IPS DF 6.9 (cell line): Measurements from ENCODE around the gene LCN2.
A peak's percentile ranks its signal among the peaks of the same experiment; 100 is the strongest.

Experiments
- DNase-seq: peaks from one replicate; pipeline ENCODE4 v3.0.0-alpha.2; 2013; ENCODE audit warnings: low read depth, low spot score
- H3K27ac ChIP-seq: one replicate; pipeline ENCODE4 v1.5.1; 2013; ENCODE audit warnings: low read length, control low read depth
- H3K27me3 ChIP-seq: 2 replicates; pipeline ENCODE4 v1.6.1; 2013; ENCODE audit warnings: mild to moderate bottlenecking, low read length; ENCODE audit not compliant: control insufficient read depth, insufficient read depth
- H3K36me3 ChIP-seq: 2 replicates; pipeline ENCODE4 v1.6.1; 2013; ENCODE audit warnings: low read length; ENCODE audit not compliant: control insufficient read depth, insufficient read depth
- H3K4me1 ChIP-seq: 2 replicates; pipeline ENCODE4 v1.6.1; 2013; ENCODE audit warnings: low read length; ENCODE audit not compliant: control insufficient read depth, insufficient read depth
- H3K4me3 ChIP-seq: 2 replicates; pipeline ENCODE4 v1.5.1; 2013; ENCODE audit warnings: mild to moderate bottlenecking, low read length
- H3K9me3 ChIP-seq: 2 replicates; pipeline ENCODE4 v1.6.1; 2013; ENCODE audit warnings: low read length, inconsistent platforms; ENCODE audit not compliant: control insufficient read depth, insufficient read depth
- whole genome bisulfite sequencing: extraction: QIAGEN DNeasy Blood & Tissue Kit; methylation state at CpG from one replicate; pipeline ENCODE4 v1.1.7; 2013; ENCODE audit warnings: mixed read lengths, missing lambda C conversion rate; ENCODE audit not compliant: insufficient read length, insufficient coverage; 5-methylcytosine and 5-hydroxymethylcytosine counted together

Gene LCN2

DNA sequence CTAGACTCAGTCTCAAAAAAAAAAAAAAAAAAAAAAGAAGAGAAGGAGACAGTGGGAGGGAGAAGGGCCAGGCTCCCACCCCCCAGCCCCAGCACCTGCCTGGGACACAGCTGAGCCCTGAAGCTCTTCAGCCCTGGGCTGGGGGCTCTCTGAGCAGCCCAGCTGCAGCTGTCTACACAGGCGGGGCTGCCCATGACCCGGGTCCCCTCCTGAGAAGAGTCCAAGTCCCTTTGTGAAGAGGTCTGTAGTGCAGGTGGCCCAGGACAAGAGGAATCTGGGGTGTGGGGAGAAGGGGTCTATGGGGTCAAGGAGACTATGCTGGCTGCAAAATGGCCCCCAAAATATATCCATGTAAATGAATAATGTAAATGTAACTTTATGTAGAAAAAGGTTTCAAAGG, 6.7 kb upstream of the LCN2 start:
- no CpG with 5 or more reads among the region's 2 CpGs for WGBS
- no peak overlapping the region for H3K27ac ChIP-seq
- DNase-seq = no peak

DNA sequence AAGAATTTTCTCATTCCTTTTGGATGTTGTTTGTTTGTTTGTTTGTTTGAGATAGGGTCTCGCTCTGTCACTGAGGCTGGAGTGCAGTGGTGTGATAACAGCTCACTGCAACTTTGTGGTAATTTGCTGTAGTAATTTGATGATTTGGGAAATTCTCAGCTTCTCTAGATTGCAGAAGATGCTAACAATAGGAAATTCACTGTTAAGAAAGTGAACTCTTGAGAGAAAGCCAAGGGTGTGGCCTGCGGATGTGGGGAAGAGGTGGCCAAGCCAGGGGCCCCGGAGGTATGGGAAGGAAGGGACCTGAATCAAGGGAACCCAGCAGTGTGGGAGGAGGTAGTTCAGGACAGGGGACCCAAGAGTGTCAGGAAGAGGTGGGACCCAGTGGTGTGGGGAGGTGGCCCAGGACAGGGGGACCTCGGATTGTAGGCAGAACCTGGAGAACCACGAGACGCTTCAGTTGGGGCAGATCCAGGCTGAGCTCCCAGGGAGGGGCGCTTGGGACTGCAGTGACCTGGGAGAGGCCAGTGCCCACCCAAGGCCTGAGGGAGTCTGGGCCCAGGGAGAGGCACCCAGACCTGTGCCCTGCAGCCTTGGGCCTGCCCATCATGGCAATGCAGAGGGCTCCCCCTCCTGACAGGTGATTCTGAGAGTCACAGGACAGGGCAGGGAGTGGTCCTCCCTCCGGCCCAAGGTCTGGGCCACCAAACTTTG, 5.6 kb upstream of the LCN2 start:
- no peak overlapping the region for H3K27ac ChIP-seq
- H3K4me3 ChIP-seq = no peak overlapping the region
- no peaks in the 10 kb centered on the region for H3K36me3 ChIP-seq
- H3K27me3 ChIP-seq = no peaks in the 10 kb centered on the region
- WGBS = no CpG with 5 or more reads among the region's 8 CpGs
- no peaks in the 10 kb centered on the region for H3K9me3 ChIP-seq
- H3K4me1 ChIP-seq = no peaks in the 10 kb centered on the region
- DNase-seq = no peak

More for the DNA sequence above, 6.7 kb upstream of the LCN2 start:
- Histone ChIP-seq H3K4me3 (no peak overlapping the region), H3K4me1 (no peaks in the 10 kb centered on the region), H3K9me3 (no peaks in the 10 kb centered on the region), H3K36me3 (no peaks in the 10 kb centered on the region), H3K27me3 (no peaks in the 10 kb centered on the region)

DNA sequence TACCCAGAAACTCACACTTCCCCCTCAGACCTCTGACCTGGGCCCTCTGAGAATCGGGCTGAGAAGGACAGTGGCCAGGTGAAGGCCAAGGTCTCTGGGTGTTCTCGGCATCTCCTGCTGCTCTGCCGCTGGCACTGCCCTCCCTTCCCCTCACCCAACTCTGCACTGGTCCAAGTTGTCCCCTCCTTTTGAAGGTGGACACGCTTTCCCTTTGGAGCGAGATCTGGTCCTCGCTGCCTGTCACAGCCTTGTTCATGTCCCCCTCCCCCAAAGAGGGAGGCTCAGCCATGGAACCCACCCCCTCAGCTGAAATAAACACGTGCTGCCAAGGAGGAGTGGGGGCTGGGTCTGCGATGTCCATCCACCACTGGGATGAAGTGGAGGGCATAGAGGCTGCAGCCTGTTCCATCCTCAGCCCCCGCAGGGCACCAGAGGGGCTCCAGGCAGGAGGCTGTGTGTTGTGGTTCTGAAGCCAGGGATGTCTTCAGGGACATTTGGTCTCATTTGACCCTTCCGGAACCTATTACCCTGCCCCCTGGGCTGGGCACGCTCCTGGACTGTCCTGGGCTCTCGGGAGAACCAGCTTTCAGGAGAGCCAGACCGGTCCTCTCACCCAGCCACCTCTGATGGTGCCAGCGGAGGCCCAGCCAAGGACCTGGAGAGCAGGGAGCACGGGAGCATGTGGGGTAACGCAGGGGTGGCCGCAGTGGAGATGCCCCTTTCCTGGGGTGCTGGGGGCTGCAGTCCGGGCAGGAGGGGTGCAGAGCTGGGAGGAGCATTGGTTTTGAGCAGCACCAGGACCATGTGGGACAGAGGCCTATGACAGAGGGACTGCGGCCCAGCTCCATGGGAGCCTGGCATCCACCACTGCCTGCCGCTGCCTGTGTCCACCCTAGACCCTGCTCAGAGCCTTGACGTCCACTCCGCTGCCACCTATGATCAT, 4.7 kb upstream of the LCN2 start:
- no CpG with 5 or more reads among the region's 22 CpGs for WGBS
- Histone ChIP-seq H3K4me1 (no peaks in the 10 kb centered on the region), H3K36me3 (no peaks in the 10 kb centered on the region), H3K27me3 (no peaks in the 10 kb centered on the region), H3K27ac (no peak overlapping the region), H3K4me3 (no peak overlapping the region), H3K9me3 (no peaks in the 10 kb centered on the region)
- DNase-seq = no peak

DNA sequence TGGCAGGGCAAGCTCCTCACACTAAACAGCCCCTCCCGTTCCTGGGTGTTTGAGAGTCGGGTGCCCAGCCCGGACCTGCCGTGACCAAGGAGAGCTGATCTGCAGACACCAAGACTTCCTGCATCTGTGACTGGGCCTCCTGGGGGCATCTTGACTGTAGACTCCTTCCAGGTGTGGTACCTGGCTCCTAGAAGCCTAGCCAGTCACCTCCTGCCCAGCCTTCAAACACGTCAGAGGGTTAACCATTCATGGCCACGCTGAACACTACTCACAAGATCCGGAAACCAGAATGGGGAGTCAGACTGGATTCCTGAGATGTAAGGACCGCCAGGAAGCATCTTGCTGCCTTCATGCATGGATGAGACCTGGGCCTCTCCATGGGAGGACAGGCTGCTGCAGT, 3.7 kb upstream of the LCN2 start:
- Histone ChIP-seq H3K27ac (no peak overlapping the region), H3K4me3 (no peak overlapping the region), H3K27me3 (no peaks in the 10 kb centered on the region), H3K4me1 (peaks cover 3% of the 10 kb centered on the region; the same call in 1 of the 2 replicates), H3K9me3 (no peaks in the 10 kb centered on the region), H3K36me3 (no peaks in the 10 kb centered on the region)
- no CpG with 5 or more reads among the region's 8 CpGs for WGBS
- DNase-seq = no peak

DNA sequence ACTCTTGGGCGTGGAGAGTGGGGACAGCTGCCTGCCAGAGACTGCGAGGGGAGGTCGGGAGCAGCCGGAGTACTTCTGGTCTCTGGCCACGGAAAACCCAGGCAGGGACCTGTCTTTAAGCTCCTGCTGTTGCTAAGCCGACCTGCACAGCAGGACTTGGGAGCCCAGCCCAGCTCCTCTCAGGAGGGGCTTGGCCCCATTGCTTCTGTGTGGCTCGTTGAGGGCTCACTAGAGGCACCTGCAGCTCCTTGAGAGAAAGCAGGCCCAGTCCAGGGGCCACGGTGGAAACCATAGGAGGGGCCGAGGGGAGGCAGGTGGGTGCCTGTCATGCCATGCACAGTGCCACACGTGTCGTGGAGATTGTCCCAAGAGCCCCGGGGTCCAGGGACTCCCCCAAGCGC, 3.3 kb upstream of the LCN2 start:
- WGBS = no CpG with 5 or more reads among the region's 13 CpGs
- H3K36me3 ChIP-seq = no peaks in the 10 kb centered on the region
- peaks cover 3% of the 10 kb centered on the region; the same call in 1 of the 2 replicates for H3K4me1 ChIP-seq
- H3K4me3 ChIP-seq = no peak overlapping the region
- no peaks in the 10 kb centered on the region for H3K27me3 ChIP-seq
- no peak overlapping the region for H3K27ac ChIP-seq
- DNase-seq = no peak
- H3K9me3 ChIP-seq = no peaks in the 10 kb centered on the region

DNA sequence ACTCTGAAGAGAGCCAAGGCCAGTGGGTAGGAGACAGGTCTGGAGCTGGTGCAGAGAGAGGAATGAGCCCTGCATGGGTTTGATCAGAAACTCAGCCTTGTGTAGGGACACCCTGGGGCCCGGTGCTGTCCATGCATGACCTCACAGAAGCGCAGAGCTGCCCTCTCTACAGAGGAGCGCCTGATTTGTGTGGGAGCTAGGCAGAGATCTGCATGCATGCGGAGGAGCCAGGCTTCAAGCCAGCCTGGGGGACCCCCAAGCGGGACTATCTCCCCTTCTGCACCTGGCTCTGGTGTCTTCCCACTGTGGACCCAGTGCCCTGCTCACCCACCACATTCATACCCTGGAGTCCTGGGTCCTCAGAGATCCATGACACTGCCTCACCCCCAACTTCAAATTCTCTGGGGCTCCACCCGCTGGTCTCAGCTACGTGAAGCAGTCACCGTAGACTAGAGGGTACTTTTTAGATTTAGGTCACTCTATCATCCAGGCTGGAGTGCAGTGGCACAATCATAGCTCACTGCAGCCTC, 2.6 kb upstream of the LCN2 start:
- Histone ChIP-seq H3K4me1 (peaks cover 3% of the 10 kb centered on the region; the same call in 1 of the 2 replicates), H3K27ac (no peak overlapping the region), H3K4me3 (no peak overlapping the region), H3K36me3 (no peaks in the 10 kb centered on the region), H3K27me3 (no peaks in the 10 kb centered on the region), H3K9me3 (no peaks in the 10 kb centered on the region)
- WGBS = no CpG with 5 or more reads among the region's 8 CpGs
- no peak for DNase-seq

DNA sequence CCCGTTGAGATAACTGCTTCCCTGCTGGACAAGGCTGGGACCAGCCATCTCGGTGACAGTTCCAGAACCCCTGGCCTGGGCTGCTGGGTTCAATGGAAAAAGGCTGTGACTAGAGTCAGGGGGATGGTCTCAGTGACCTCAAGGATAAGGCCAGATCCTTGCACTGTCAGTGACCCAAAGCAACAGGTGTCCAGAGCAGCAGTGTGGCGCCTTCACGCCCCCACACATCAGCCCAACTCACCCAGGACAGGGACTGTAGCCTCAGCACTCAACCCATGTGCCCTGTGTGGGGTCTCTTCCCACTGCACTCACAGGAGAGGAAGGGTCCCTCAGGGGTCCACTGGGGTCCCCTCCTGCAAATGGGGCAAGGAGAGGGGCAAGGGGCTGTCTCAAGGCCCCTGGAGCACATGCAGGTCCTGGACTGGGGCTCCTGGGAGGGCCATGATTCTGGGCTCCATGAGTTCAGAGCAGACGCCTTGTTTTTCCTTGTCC, 698 bp upstream of the LCN2 start:
- Histone ChIP-seq H3K4me1 (peaks cover 3% of the 10 kb centered on the region; the same call in 1 of the 2 replicates), H3K27me3 (no peaks in the 10 kb centered on the region)
- no CpG with 5 or more reads among the region's 5 CpGs for WGBS

DNA sequence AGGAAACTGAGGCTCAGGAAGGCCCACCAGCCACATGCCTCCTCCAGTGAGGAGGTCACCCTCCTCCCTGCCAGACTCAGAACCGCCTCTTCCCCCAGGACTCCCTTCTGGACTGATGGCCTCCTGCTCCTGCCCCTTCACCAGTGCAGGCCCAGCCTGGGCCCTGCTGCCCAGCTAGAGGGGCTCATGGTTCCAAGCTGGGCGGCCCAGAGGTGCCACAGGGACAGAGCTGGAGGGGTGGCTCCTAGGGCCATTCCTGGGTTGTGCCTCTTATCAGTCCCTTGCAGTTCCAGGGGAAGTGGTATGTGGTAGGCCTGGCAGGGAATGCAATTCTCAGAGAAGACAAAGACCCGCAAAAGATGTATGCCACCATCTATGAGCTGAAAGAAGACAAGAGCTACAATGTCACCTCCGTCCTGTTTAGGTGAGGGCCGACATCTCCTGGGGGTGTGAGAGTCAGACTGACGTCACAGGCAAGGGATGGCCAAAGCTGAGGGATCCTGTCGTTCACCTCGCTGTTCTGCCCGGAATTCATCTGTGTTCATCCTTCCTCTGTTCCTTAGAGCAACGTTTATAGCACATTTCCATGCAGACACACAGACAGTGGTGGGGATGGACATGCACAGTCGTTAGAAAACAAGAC, 819 bp downstream of the LCN2 start:
- WGBS = no CpG with 5 or more reads among the region's 11 CpGs
- no peak overlapping the region for H3K27ac ChIP-seq

More for the DNA sequence above, 698 bp upstream of the LCN2 start:
- no peaks in the 10 kb centered on the region for H3K9me3 ChIP-seq
- no peak overlapping the region for H3K4me3 ChIP-seq
- DNase-seq = no peak
- H3K27ac ChIP-seq = no peak overlapping the region
- H3K36me3 ChIP-seq = no peaks in the 10 kb centered on the region

DNA sequence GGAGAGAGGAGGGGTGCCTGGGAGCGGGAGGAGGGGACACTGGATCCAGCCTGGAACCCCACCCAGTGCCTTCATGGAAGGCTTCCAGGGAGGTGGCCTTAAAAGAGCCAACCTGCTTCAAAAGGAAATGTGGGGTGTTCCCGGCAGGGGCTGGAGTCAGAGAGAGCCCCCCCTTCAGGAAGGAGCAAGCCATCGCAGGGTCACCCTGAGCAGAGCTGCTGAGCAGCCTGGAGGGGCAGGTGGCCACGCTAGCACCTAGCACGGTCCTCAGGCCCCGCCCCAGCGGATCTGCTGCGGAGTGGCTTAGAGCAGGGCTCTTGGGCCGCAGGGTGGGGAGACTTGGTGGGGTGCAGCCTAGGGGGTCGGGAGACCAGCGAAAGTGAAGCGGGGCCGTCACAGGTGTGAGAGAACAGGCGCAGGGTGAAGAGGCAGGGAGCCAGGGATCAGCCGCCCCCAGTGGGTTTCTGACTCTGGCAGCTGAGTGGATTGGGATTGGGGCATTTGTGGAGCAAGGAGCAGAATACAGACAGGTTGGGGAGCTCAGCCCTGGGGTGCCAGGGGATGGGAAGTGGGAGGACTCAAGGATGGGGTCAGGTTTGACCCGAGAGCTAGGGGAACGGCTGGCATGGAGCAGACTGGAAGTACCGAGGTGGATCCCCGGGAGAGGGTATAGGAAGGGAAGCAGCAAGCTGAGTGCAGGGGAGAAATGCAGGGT, 1.5 kb downstream of the LCN2 start:
- WGBS = no CpG with 5 or more reads among the region's 19 CpGs
- H3K36me3 ChIP-seq = no peaks in the 10 kb centered on the region
- DNase-seq = peak; percentile 61
- H3K27ac ChIP-seq = no peak overlapping the region
- no peaks in the 10 kb centered on the region for H3K27me3 ChIP-seq
- no peak overlapping the region for H3K4me3 ChIP-seq
- no peaks in the 10 kb centered on the region for H3K9me3 ChIP-seq
- H3K4me1 ChIP-seq = peaks cover 3% of the 10 kb centered on the region; the same call in 1 of the 2 replicates

More for the DNA sequence above, 819 bp downstream of the LCN2 start:
- H3K36me3 ChIP-seq = no peaks in the 10 kb centered on the region
- no peaks in the 10 kb centered on the region for H3K9me3 ChIP-seq
- H3K4me1 ChIP-seq = peaks cover 3% of the 10 kb centered on the region; the same call in 1 of the 2 replicates
- H3K4me3 ChIP-seq = no peak overlapping the region
- no peaks in the 10 kb centered on the region for H3K27me3 ChIP-seq
- DNase-seq = no peak
